ENCODE data around the gene CMKLR1.

Gene CMKLR1

DNA sequence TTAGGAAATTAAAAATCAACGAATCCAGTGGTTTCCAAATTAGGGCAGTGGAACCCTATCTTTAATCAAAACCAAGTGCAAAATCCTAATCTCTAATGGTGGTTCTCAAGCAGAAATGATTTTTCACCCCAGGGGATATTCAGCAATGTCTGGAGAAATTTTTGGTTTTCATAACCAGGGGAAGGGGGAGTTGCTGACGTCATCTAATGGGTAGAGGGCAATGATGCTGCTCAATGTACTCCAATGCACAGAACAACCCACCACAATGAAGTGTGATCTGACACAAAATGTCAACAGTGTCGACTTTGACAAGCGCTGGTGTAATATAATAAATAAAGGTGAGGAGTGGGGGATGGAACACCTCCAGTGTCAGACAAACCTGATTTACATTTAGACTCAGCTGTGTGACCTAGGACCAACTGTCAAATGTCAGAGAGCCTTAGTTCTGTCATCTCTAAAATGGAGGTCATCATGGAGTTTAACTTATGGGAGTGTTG lies 81.5 kb downstream of the CMKLR1 start:
- no peak for DNase-seq

DNA sequence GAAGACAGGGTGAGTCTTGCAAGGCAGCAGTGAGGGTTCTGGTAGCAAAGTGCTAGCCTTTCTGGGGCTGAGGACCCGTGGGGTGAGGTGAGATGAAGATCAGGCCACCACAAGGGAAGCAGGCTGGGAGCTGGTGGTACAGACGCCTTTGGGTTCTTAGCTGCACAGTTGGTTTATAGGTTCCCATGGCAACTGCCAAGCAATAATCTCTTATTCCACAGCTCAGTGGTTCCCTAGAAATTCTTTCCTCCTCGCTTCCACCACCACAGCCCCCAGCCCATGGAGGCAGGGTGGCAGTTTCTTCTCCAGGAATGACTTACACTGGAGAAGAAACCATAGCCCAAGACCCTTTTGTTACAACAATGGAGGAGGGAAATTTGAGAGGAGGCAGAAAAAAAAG lies 82.1 kb downstream of the CMKLR1 start:
- DNase-seq: no peak

DNA sequence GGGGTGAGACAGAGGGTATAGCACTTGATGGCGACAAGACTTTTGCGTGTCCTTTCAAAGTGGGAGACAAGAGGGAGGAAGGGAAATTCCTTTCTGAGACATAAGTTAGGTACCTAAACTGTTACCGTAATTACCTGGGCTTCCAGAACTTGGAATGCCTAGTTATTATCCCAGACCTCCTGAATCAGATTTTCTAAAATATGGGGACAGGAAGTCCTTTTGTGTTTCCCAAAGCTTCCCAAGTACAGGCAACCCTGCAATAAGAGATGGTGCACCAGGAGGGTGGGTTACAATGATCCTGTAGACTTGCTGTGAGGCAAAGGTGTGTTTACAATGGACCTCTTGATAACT lies 83.9 kb downstream of the CMKLR1 start:
- DNase-seq: no peak

DNA sequence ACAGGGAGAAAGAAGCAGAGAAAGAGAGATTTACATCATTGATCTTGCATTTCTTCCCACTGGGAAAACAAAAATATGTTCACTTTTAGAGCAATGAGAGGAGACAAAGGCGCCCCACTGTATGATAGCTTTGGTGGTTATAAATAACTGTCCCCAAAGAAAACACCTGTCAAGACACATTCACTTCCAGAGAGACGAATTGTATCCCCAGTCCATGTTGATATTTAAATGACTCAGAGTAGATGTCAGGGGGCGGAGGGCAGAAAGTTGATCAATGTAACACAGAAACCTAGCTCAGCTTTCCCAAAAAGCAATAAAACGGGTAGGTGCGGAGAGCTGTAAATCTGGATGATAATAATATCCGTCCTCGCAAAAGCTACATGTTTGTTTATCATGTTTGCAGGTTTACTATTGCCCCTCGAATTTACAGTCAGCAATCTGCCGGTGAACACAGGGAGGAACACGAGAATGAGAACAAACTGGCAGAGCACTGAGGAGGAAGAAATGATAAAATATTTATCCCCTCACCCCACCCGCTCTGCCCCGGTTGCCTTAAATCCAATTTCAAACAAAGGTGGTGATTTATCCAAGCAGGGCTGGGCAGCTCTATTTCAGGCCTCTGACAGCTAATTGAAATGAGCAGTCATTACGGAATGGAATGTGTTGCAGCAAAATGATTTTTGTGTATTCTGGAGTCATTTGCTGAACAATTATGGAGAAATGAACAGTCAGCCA lies 84.4 kb downstream of the CMKLR1 start:
- no peak for DNase-seq

DNA sequence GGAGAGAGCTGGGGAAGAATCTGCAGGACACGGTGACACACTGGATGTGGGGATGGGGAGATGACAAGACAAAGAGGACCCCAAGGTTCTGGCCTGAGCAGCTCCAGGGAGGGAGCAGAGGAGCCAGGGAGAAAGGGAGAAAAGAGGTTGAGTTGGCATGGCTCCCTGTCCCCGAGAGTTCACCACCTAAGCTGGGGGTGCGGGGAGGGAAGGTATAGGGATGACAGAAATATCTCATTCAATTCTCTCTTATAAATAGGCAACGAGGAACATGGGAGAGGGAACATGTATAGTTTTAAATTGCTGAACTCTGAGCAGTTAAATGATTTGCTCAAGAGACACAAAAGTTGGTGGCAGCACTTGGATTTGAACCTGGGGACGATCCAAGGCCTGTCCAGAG lies 85.1 kb downstream of the CMKLR1 start:
- no peak for DNase-seq

DNA sequence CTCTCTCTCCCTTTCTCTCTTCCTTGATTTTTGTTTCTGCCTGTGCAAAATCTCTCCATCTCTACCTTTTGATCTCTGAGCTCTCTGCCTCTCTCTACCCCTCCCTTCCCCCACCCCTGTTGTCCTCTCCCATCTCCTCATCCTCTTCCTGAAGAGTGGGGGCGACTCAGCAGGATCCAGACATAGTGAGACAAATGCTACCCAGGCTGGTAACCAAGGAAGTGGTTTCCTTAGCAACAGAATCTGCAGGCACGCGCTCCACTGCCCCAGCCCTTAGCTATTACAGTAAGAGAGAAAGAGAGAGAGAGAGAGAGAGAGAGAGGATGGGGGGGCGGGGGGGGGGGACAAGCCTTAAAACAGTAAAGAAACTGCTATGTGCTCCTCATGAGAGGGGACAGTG lies 85.6 kb downstream of the CMKLR1 start:
- no peak for DNase-seq

DNA sequence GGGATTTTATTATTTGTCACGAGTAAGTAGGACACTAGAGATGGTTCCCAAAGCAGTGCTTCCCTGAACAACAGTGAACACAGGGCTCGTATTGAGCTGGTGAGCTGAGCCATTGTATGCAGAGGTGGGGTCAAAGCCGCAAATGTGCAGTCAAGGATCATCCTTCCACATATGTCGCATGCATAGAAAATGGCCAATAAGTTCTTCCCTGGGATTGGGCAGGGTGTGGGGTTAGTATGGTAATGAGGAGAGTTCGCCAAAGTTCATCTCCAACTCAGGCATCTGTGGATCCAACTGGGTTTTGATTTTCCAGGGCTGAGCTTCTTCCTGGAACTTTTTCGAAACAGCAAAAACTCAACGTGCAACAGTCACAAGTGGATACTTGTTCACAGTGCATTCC lies 86.6 kb downstream of the CMKLR1 start:
- no peak for DNase-seq

DNA sequence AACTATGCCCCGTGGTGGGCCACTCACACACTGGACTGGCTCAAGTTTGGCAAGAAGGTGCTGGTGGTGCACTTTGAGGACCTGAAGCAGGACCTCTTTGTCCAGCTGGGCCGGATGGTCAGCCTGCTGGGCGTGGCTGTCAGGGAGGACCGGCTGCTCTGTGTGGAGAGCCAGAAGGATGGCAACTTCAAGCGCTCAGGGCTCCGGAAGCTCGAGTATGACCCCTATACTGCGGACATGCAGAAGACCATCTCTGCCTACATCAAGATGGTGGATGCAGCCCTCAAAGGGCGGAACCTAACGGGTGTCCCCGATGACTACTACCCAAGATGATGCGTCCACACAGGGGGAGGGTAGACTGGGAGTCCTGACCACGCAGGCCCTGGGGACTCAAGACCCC lies 91.1 kb downstream of the CMKLR1 start:
- no peak for DNase-seq

DNA sequence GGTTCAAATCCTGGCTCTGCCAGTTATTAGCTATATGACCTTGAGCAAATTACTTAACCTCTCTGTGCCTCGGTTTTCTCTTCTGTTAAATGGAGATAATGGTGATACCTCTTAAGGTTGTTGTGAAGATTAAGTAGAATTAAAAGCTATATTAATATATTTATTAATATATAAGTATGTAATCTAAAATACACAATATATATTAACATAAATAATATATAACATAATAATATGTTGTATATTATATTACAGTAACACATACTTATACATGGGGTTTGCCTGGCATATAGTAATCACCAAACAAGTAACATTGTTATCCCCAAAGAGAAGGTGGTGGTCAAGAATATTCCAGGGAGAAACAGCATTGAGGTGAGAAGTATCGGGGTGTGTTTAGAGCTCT lies 92.0 kb downstream of the CMKLR1 start:
- no peak for DNase-seq

DNA sequence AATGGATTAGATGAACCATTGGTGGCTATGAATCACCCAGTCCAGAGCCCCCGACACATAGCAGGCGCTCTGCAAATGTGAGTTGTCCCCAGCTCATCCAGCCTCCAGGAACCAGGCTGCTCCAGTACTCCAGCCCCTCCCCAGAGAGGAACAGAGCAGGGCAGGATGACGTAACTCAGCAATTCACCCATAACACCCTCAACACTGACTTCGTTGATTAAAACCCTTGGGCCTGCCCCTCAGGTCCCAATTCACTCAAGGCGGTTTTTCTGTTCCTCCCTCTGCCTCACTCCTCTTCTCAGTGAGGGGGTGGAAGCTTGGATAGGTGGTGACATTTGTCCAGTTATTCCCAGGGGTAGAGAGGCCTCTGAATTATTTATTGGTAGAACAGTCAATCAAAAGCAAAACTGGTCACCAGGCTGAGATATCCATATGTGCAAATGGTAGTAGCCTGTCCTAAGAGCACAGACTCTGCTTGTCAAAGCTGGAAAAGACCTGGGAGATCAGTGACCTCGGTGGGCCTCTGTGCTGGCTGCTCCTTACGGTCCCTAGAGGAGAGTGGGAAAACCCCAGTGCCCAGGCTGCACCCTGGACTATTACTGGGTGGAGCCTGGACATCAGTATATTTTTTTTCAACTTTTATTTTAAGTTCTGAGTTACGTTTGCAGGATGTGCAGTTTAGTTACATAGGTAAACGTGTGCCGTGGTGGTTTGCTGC lies 97.0 kb downstream of the CMKLR1 start:
- no peak for DNase-seq

DNA sequence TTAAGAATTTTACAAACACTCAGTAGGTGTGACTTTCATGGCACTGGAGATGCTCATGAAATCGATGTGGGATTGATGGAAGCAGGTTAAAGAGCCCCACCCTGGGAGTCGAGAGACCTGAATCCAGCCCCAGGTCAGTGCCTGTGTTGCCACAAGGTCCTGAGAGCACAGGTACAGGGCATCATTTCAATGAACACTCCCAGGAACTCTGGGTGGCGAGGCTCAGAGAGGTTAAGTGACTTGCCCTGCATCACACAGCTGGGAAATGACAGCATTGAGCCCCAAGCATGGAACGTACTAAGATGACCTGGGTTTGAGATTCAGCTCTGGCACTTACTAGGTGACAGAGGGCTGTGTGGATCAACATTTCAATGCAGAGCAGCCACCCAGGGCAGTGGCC lies 98.2 kb downstream of the CMKLR1 start:
- DNase-seq: no peak

DNA sequence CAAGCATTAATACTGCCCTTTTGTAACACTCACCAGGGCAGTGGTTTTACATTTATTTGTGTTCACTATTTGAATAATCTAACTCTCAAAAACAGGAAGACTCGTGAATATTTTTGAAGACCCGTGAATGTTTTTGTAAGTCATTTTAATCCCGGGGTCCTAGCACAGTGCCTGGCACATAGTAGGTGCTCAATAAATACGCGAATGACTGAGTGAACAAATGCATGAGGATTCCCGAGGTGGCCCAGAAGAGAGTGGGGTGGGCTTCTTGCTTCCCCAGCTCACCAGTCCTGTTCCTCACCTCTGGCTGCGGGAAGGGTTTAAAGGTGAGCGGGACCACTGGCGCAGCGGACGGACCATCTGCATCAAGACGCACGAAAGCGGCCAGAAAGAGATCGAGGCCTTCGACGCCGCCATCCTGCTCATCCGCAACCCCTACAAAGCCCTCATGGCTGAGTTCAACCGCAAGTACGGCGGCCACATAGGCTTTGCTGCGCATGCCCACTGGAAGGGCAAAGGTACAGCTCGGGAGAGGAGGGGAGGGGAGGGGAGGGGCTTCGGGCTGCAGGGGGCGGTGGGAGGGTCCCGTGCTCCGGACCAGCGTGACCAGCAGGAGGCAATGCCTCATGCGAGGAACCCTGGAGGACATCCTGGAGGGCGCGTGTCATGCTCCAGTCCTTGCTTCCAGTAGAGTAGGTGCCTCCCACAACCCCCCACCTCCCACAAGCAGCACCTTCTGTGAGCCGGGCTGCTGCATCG lies 98.9 kb downstream of the CMKLR1 start:
- DNase-seq: no peak

DNA sequence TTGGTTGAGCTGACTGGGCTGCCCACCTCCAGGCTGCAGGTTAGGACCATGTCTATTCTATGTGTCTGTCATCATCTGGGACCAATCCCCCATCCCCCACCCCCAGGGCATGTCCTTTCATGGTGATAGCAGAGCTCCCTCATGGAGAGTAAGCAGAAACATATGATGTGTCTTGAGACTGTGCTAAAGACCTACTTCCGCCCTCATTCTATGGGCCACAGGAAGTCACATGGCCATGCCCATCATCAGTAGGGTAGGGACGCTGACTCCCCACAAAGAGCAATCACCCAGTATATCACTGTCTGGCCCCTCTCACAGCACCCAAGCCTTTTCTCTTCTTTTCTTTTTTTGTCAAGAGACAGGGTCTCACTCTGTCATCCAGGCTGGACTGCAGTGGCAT lies 99.7 kb downstream of the CMKLR1 start:
- no peak for DNase-seq

DNA sequence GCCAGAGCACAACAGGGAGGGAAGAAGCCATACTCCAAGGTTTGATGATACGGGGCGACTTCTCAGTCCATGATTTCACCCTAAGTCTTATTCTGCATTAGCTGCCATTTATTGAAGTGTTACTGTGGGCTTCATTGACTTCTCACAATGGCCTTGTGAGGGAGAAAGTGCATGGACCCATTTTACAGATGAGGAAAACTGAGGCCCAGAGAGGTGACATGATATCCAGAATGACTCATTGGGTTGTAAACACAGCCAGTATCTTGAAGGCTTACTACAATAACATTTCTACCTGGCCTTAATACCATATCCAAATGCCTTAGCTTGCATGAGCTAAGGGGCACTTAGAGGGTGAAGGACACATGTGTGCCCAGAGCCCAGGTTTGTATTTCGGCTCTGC lies 100.6 kb downstream of the CMKLR1 start:
- no peak for DNase-seq
